ENCODE results near the gene IL32. TPM values are rescaled to one million over a fixed set of nuclear protein-coding genes. Genes with fewer than 3 reads are reported as not detected.

Gene IL32
- total RNA-seq, 2 donors from 2014 or later, result 2.0 to 4.0 TPM

DNA sequence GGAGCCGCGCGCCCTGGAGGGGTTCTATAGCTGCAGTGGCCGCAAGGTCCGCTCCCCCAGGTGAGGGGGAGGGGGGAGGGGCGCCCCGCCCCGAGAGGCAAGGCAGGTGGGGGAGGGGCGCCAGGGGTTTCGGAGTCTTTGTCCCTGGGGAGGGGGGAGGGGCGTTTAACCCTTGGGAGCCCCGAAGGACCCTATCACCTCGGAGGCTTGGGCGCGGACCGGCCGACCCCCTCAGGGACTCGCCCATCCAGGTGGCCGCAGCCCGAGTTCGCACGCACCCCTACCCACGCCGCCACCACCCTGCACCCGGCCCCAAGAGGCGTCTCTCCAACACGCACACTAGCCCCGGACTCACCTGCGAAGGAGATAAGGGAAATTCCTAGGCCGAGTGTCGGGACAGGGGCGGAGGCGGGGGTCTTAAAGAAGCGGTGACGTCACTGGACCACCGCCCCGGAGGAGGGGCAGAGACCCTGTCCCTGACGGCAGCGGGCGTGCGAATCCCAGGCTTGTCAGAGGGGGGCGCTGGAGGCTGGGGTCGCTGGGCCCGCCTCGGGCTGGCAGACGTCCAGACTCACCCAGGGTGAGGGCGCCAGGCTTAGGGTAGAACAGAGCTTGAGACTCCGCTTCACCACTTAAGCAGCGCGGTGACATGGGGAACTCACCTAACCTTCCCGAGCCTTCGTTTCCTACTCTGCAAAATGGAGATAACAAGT, 47.5 kb upstream of the IL32 start, which contains the start of gene CLDN6:
TSS of gene CLDN6 (minus strand) at position 390 of the 713 bp plus-strand sequence. CDS start 2,162 bp downstream, outside the sequence.
- Histone ChIP-seq H3K4me1 (ENCODE audit: control insufficient read depth, insufficient read depth, low read length) (peaks cover 11% of the 10 kb centered on the region), H3K27me3 (ENCODE audit: control insufficient read depth, insufficient read depth, low read length, poor library complexity, severe bottlenecking) (no peaks in the 10 kb centered on the region), H3K4me3 (ENCODE audit: low read length) (peak within 1 kb of the TSS; percentile 97), H3K36me3 (ENCODE audit: control insufficient read depth, insufficient read depth, low read length) (peaks cover 25% of the 10 kb centered on the region), H3K9me3 (ENCODE audit: control insufficient read depth, low read length) (no peaks in the 10 kb centered on the region), H3K9ac (ENCODE audit: extremely low read depth, low read length, poor library complexity, severe bottlenecking) (peak within 1 kb of the TSS; percentile 93), H3K27ac (ENCODE audit: low read depth, low read length) (peak within 1 kb of the TSS; percentile 82)
- peak within 1 kb of the TSS; percentile 99 for H3K27ac Mint-ChIP-seq
- H3K4me3 Mint-ChIP-seq, result peak within 1 kb of the TSS; percentile 88
- H3K9me3 Mint-ChIP-seq, result no peaks in the 10 kb centered on the region
- peaks cover 25% of the 10 kb centered on the region for H3K36me3 Mint-ChIP-seq (ENCODE audit: low read depth)
- peak; percentile 100 for DNase-seq
- TF ChIP-seq, protein P1, sequence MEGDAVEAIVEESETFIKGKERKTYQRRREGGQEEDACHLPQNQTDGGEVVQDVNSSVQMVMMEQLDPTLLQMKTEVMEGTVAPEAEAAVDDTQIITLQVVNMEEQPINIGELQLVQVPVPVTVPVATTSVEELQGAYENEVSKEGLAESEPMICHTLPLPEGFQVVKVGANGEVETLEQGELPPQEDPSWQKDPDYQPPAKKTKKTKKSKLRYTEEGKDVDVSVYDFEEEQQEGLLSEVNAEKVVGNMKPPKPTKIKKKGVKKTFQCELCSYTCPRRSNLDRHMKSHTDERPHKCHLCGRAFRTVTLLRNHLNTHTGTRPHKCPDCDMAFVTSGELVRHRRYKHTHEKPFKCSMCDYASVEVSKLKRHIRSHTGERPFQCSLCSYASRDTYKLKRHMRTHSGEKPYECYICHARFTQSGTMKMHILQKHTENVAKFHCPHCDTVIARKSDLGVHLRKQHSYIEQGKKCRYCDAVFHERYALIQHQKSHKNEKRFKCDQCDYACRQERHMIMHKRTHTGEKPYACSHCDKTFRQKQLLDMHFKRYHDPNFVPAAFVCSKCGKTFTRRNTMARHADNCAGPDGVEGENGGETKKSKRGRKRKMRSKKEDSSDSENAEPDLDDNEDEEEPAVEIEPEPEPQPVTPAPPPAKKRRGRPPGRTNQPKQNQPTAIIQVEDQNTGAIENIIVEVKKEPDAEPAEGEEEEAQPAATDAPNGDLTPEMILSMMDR (conservative IDR thresholded peaks at IDR 0.05), result peak; percentile 91
- 2% methylated on average over 9 to 49 of the region's 52 CpGs for WGBS, 2 experiments (ENCODE audit: insufficient coverage in 1 of 2, insufficient read length in 1 of 2)
- H3K27me3 Mint-ChIP-seq (ENCODE audit: insufficient read depth), result peaks cover 7% of the 10 kb centered on the region
- H3K4me1 Mint-ChIP-seq, result peaks cover 47% of the 10 kb centered on the region

- Histone ChIP-seq H3K9ac (ENCODE audit: extremely low read depth, low read length, poor library complexity, severe bottlenecking) (no peak overlapping the region), H3K27ac (ENCODE audit: low read depth, low read length) (no peak overlapping the region)
- peaks cover 38% of the 10 kb centered on the region for H3K4me1 Mint-ChIP-seq
Measured at GRCh38 chr16:3019594-3020246, 45.7 kb upstream of the IL32 start.

GRCh38 chr16:3020247-3020603, 45.2 kb upstream of the IL32 start, which contains the start of gene TNFRSF12A:
TSS of gene TNFRSF12A (plus strand) at chr16:3020368. CDS start at chr16:3020398, 30 bp downstream.
- peak within 1 kb of the TSS; percentile 99 for H3K9ac ChIP-seq (ENCODE audit: extremely low read depth, low read length, poor library complexity, severe bottlenecking)
- H3K27ac Mint-ChIP-seq, result peak within 1 kb of the TSS; percentile 99
- H3K36me3 Mint-ChIP-seq (ENCODE audit: low read depth), result peaks cover 19% of the 10 kb centered on the region

More at GRCh38 chr16:3019594-3020246, 45.7 kb upstream of the IL32 start:
- H3K27me3 ChIP-seq (ENCODE audit: control insufficient read depth, insufficient read depth, low read length, poor library complexity, severe bottlenecking), result no peaks in the 10 kb centered on the region
- Mint-ChIP-seq H3K27me3 (ENCODE audit: insufficient read depth) (no peaks in the 10 kb centered on the region), H3K36me3 (ENCODE audit: low read depth) (peaks cover 24% of the 10 kb centered on the region), H3K27ac (peak overlapping the region; percentile 99), H3K4me3 (peak overlapping the region; percentile 83), H3K9me3 (no peaks in the 10 kb centered on the region)
- peaks cover 24% of the 10 kb centered on the region for H3K36me3 ChIP-seq (ENCODE audit: control insufficient read depth, insufficient read depth, low read length)
- DNase-seq, result no peak
- peaks cover 12% of the 10 kb centered on the region for H3K4me1 ChIP-seq (ENCODE audit: control insufficient read depth, insufficient read depth, low read length)
- TF ChIP-seq, protein P1 (conservative IDR thresholded peaks at IDR 0.05), result no peak
- H3K9me3 ChIP-seq (ENCODE audit: control insufficient read depth, low read length), result no peaks in the 10 kb centered on the region
- WGBS, 2 experiments (ENCODE audit: insufficient coverage in 1 of 2, insufficient read length in 1 of 2), result 48 to 49% methylated on average over 32 to 39 of the region's 40 CpGs
- H3K4me3 ChIP-seq (ENCODE audit: low read length), result peak overlapping the region; percentile 97

More at GRCh38 chr16:3020247-3020603, 45.2 kb upstream of the IL32 start, which contains the start of gene TNFRSF12A:
- TF ChIP-seq, protein P1 (conservative IDR thresholded peaks at IDR 0.05), result peak; percentile 29
- peak within 1 kb of the TSS; percentile 95 for H3K27ac ChIP-seq (ENCODE audit: low read depth, low read length)
- peaks cover 12% of the 10 kb centered on the region for H3K4me1 ChIP-seq (ENCODE audit: control insufficient read depth, insufficient read depth, low read length)
- H3K9me3 ChIP-seq (ENCODE audit: control insufficient read depth, low read length), result no peaks in the 10 kb centered on the region
- Mint-ChIP-seq H3K9me3 (no peaks in the 10 kb centered on the region), H3K27me3 (ENCODE audit: insufficient read depth) (no peaks in the 10 kb centered on the region), H3K4me1 (peaks cover 33% of the 10 kb centered on the region), H3K4me3 (peak within 1 kb of the TSS; percentile 83)
- H3K4me3 ChIP-seq (ENCODE audit: low read length), result peak within 1 kb of the TSS; percentile 97
- WGBS, 2 experiments (ENCODE audit: insufficient coverage in 1 of 2, insufficient read length in 1 of 2), result 0% methylated on average over 5 to 49 of the region's 49 CpGs
- peak; percentile 91 for DNase-seq
- H3K27me3 ChIP-seq (ENCODE audit: control insufficient read depth, insufficient read depth, low read length, poor library complexity, severe bottlenecking), result no peaks in the 10 kb centered on the region
- peaks cover 19% of the 10 kb centered on the region for H3K36me3 ChIP-seq (ENCODE audit: control insufficient read depth, insufficient read depth, low read length)

All from endodermal cell (in vitro differentiated cells).